ENCODE results near the gene SURF1.

DNA sequence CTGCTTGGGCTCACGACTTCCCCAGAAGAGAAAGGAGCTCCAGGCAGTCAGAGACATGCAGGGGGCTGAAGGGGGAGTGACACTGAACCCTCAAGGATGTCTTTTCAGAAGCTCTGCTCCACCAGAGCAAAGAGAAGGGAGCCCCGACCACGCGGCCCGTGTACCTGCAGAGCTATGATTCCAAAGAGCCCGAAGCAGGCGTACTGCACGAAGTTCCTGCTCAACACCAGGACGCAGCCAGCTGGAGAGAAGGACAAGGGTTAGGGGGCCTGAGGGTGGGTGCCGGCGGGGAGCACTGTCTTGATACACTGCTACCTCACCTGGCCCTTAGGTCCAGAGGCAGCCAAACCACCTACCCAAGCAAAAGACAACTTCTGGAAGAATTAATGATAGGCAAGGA lies 10.1 kb upstream of the SURF1 start:
- TF ChIP-seq, protein P1, sequence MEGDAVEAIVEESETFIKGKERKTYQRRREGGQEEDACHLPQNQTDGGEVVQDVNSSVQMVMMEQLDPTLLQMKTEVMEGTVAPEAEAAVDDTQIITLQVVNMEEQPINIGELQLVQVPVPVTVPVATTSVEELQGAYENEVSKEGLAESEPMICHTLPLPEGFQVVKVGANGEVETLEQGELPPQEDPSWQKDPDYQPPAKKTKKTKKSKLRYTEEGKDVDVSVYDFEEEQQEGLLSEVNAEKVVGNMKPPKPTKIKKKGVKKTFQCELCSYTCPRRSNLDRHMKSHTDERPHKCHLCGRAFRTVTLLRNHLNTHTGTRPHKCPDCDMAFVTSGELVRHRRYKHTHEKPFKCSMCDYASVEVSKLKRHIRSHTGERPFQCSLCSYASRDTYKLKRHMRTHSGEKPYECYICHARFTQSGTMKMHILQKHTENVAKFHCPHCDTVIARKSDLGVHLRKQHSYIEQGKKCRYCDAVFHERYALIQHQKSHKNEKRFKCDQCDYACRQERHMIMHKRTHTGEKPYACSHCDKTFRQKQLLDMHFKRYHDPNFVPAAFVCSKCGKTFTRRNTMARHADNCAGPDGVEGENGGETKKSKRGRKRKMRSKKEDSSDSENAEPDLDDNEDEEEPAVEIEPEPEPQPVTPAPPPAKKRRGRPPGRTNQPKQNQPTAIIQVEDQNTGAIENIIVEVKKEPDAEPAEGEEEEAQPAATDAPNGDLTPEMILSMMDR (IDR thresholded peaks at IDR 0.05; ENCODE audit: low read depth, low read length) = no peak
- TF ChIP-seq POLR2A (IDR thresholded peaks at IDR 0.05; ENCODE audit: extremely low read depth, insufficient read length) (no peak), MYC (IDR thresholded peaks at IDR 0.05; ENCODE audit: low read depth, low read length) (no peak)

All from NB4 (cell line).